ENCODE data around the gene DTNBP1.
A peak's percentile ranks its signal among the peaks of the same experiment; 100 is the strongest.

Gene DTNBP1

GRCh38 chr6:15504581-15505350 is 158.1 kb downstream of the DTNBP1 start:
- no peak for DNase-seq (ENCODE audit: extremely low read depth in 1 of 2, low read depth in 1 of 2)

- DNase-seq (ENCODE audit: extremely low read depth in 1 of 2, low read depth in 1 of 2): no peak
Observed at GRCh38 chr6:15504040-15504495, 158.8 kb downstream of the DTNBP1 start.

- DNase-seq (ENCODE audit: extremely low read depth in 1 of 2, low read depth in 1 of 2): no peak
Observed at GRCh38 chr6:15503346-15503680, 159.5 kb downstream of the DTNBP1 start.

- DNase-seq (ENCODE audit: extremely low read depth in 1 of 2, low read depth in 1 of 2): no peak
Observed at GRCh38 chr6:15502446-15503345, 160.1 kb downstream of the DTNBP1 start.

- DNase-seq (ENCODE audit: extremely low read depth in 1 of 2, low read depth in 1 of 2): no peak
Observed at GRCh38 chr6:15501826-15502445, 160.9 kb downstream of the DTNBP1 start.

- DNase-seq (ENCODE audit: extremely low read depth in 1 of 2, low read depth in 1 of 2): no peak
Observed at GRCh38 chr6:15500901-15501825, 161.7 kb downstream of the DTNBP1 start.

- no peak for DNase-seq (ENCODE audit: extremely low read depth in 1 of 2, low read depth in 1 of 2)
Observed at GRCh38 chr6:15500078-15500740, 162.6 kb downstream of the DTNBP1 start.

GRCh38 chr6:15499591-15499990 is 163.2 kb downstream of the DTNBP1 start:
- no peak for DNase-seq (ENCODE audit: extremely low read depth in 1 of 2, low read depth in 1 of 2)

GRCh38 chr6:15499125-15499524 is 163.7 kb downstream of the DTNBP1 start:
- no peak for DNase-seq (ENCODE audit: extremely low read depth in 1 of 2, low read depth in 1 of 2)

- DNase-seq (ENCODE audit: extremely low read depth in 1 of 2, low read depth in 1 of 2): no peak
Observed at GRCh38 chr6:15498640-15499039, 164.2 kb downstream of the DTNBP1 start.

- DNase-seq (ENCODE audit: extremely low read depth in 1 of 2, low read depth in 1 of 2): no peak
Observed at GRCh38 chr6:15496345-15497131, 166.3 kb downstream of the DTNBP1 start.

- no peak for DNase-seq (ENCODE audit: extremely low read depth in 1 of 2, low read depth in 1 of 2)
Observed at GRCh38 chr6:15495375-15495901, 167.4 kb downstream of the DTNBP1 start.

- no peak for DNase-seq (ENCODE audit: extremely low read depth in 1 of 2, low read depth in 1 of 2)
Observed at GRCh38 chr6:15493437-15494168, 169.2 kb downstream of the DTNBP1 start.

GRCh38 chr6:15491986-15492269 is 170.9 kb downstream of the DTNBP1 start:
- DNase-seq (ENCODE audit: extremely low read depth in 1 of 2, low read depth in 1 of 2): no peak

- peak; percentile 21 to 55 for DNase-seq (ENCODE audit: extremely low read depth in 1 of 2, low read depth in 1 of 2)
Observed at GRCh38 chr6:15491255-15491985, 171.4 kb downstream of the DTNBP1 start.

- no peak for DNase-seq (ENCODE audit: extremely low read depth in 1 of 2, low read depth in 1 of 2)
Observed at GRCh38 chr6:15490242-15491100, 172.4 kb downstream of the DTNBP1 start.

Data from stimulated activated CD8-positive, alpha-beta memory T cell treated with anti-CD3 and anti-CD28 coated beads, Interleukin-7, amount 100 ng/mL, for 48 hours (primary cell).